Fibroblast of the aortic adventitia (primary cell): ENCODE results near the gene PDE1A. TPM values are rescaled to one million over a fixed set of nuclear protein-coding genes. Genes with fewer than 3 reads are reported as not detected.

ENCODE experiments used
- DNase-seq: peaks from one replicate; pipeline ENCODE4 v3.0.0-alpha.2; 2010; ENCODE audit warnings: low read depth
- H3K4me3 ChIP-seq: 2 replicates; pipeline ENCODE4 v1.5.1; 2011; ENCODE audit warnings: low read depth, mild to moderate bottlenecking, control low read depth, low read length, moderate library complexity
- CTCF ChIP-seq: IDR thresholded peaks from 2 replicates; pipeline ENCODE4 v1.5.1; 2011; ENCODE audit warnings: mild to moderate bottlenecking, low read length, control low read depth, inconsistent platforms; ENCODE audit not compliant: insufficient read depth
- total RNA-seq: library from RNA; depleted of rRNA; stranded (reverse); fragments of >200 nt; gene quantifications from 2 replicates; pipeline ENCODE4 v1.2.3, GENCODE V29; 2012; ENCODE audit warnings: low replicate concordance

Gene PDE1A
- total RNA-seq, 1 donor, result 18.7 TPM

DNA sequence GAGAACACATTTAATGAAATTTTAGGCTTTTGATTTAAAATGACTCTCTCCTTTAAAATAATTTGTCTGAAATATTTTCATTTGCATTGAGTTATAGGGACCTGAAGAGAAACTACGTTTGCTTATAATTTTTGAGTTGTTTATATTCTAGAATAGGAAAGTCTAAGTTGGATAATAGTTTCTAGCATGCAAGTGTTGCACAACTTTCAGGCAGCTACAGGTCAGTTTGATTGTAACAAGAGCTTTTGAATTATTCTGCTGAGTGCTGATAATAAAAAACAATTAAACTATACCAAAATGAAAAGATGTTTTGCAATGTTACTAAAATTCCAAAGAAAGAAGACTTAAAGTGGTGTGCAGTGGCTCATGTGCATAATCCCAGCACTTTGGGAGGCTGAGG, 71.0 kb downstream of the PDE1A start:
- TF ChIP-seq CTCF, result no peak
- no peak overlapping the region for H3K4me3 ChIP-seq
- DNase-seq, result peak; percentile 36

- H3K4me3 ChIP-seq, result no peak overlapping the region
- TF ChIP-seq CTCF, result no peak
- DNase-seq, result no peak
Measured at GRCh38 chr2:182351427-182351826, 75.4 kb downstream of the PDE1A start.

- no peak overlapping the region for H3K4me3 ChIP-seq
- no peak for TF ChIP-seq CTCF
- no peak for DNase-seq
Measured at GRCh38 chr2:182349268-182349667, 77.6 kb downstream of the PDE1A start.

DNA sequence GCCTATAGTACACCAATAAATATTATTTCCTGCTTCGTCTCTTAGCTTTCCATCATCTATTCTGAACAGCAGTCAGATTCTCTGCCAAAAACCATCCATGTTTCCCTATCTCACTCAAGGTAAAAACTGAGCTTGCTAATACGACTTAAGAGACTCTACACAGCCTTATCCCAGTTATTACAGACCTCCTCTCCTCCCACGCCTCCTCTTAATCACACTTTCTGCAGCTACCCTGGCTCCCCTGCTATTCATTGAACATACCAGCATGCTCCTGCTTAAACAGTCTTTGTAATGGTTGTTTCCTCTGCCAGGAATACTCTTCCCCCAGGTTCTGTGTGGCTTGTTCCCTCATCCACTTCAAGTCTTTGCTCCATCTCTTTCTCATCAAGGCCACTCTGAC, 81.5 kb downstream of the PDE1A start:
- no peak for TF ChIP-seq CTCF
- H3K4me3 ChIP-seq, result no peak overlapping the region
- DNase-seq, result no peak

GRCh38 chr2:182330451-182331305, 96.2 kb downstream of the PDE1A start:
- H3K4me3 ChIP-seq, result no peak overlapping the region
- DNase-seq, result peak; percentile 21
- TF ChIP-seq CTCF, result no peak

DNA sequence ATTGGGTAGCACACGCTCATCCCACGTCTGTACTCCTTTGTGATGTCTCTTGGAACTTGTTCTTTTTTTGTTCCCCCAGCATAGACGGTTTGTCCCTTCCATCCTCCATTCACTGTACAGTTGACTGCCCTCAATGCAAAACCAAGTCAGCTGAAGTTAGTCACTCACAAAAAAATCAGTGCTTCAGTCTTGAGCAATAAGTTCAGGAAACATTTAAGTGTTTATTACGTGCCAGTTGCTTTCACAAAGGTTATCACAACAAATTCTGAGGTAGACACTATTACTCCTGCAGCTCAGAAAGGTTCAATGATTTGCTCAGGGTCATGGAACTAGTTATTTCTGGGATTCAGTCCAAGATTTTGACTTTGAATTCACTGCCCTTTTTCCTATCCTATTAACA, 102.2 kb downstream of the PDE1A start:
- DNase-seq, result peak; percentile 32

More for the DNA sequence above, 102.2 kb downstream of the PDE1A start:
- no peak for TF ChIP-seq CTCF
- no peak overlapping the region for H3K4me3 ChIP-seq
